ENCODE data around the gene ARSB. TPM values are rescaled to one million over a fixed set of nuclear protein-coding genes. Genes with fewer than 3 reads are reported as not detected.
"Not testable (repeated sequence)": the region's sequence is repeated elsewhere in the genome, so short reads cannot be mapped to it uniquely, and the experiment has no call there.

The ARSB gene
- total and polyA plus RNA-seq, 2 experiments from 2014 or later, result 30.1 to 43.7 TPM

DNA sequence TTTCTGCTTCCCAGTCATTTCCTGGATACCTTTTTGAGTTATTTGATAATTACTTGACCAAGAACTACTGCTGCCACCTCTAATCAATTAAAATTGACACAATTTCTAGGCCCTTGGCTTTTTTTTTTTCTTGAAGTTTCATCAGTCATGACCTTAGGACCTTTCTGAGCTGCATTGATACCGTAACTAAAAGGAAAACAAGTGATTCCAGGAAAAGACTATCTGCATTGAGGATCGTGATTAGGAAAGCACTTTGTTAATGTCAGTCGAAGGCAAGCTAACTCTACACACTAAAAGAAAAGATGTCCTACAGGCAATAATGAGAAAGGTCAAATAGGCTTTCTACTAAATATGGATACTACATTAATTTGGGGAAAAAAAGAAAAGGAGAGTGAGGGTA lies 69.9 kb downstream of the ARSB start:
- H3K36me3 ChIP-seq (ENCODE audit: low read depth), result no peaks in the 10 kb centered on the region
- H3K79me2 ChIP-seq (ENCODE audit: insufficient read depth), result no peaks in the 10 kb centered on the region
- H3K4me2 ChIP-seq (ENCODE audit: unreplicated experiment), result no peak overlapping the region
- WGBS, 2 experiments (ENCODE audit: low coverage in 1 of 2, low lambda C conversion rate in 2 of 2, missing lambda C conversion rate in 2 of 2), result 67 to 73% methylated on average over 3 of the region's 3 CpGs
- no peak overlapping the region for H2AFZ ChIP-seq
- no peak overlapping the region for H3K27ac ChIP-seq
- no peaks in the 10 kb centered on the region for H3K9me2 ChIP-seq (ENCODE audit: insufficient read depth)
- no peak overlapping the region for H3K9ac ChIP-seq
- in situ Hi-C loops (cut with MboI), result no loop called here
- H3K4me3 ChIP-seq, result no peak overlapping the region
- no peaks in the 10 kb centered on the region for H4K20me1 ChIP-seq (ENCODE audit: insufficient read depth)
- H3K4me1 ChIP-seq (ENCODE audit: insufficient read depth), result no peaks in the 10 kb centered on the region
- TF ChIP-seq EZH2 (IDR thresholded peaks at IDR 0.05; ENCODE audit: insufficient read depth, poor library complexity, severe bottlenecking) (no peak), EZH2phosphoT487 (IDR thresholded peaks at IDR 0.05; ENCODE audit: insufficient read depth, low read depth) (no peak)
- no peaks in the 10 kb centered on the region for H3K9me3 ChIP-seq (ENCODE audit: low read depth)
- H3F3A ChIP-seq (ENCODE audit: insufficient read depth), result no peaks in the 10 kb centered on the region
- no peaks in the 10 kb centered on the region for H3K27me3 ChIP-seq (replicated peaks; ENCODE audit: insufficient read depth)
- no peak for DNase-seq

DNA sequence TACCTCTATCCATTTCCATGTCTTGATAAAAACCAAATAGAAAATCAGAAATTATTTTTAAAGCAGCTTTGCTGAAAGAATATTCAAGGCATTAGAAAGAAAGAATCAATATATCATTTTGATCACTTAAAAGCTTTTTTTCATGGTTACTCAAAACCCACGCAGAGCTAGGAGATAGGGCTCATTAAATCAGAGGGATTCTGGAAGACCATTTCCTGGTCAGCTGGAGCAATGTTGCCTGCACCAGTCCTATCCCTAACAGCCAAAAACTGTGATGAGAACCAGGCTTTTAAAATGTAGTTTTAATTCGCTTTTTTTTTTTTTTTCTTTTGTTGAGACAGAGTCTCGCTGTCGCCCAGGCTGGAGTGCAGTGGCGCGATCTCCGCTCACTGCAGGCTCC lies 72.3 kb downstream of the ARSB start:
- H3K79me2 ChIP-seq (ENCODE audit: insufficient read depth), result no peaks in the 10 kb centered on the region
- H4K20me1 ChIP-seq (ENCODE audit: insufficient read depth), result no peaks in the 10 kb centered on the region
- 48 to 58% methylated on average over 7 of the region's 7 CpGs for WGBS, 2 experiments (ENCODE audit: low coverage in 1 of 2, low lambda C conversion rate in 2 of 2, missing lambda C conversion rate in 2 of 2)
- peaks cover 19% of the 10 kb centered on the region for H3F3A ChIP-seq (ENCODE audit: insufficient read depth)
- TF ChIP-seq EZH2phosphoT487 (IDR thresholded peaks at IDR 0.05; ENCODE audit: insufficient read depth, low read depth) (no peak), EZH2 (IDR thresholded peaks at IDR 0.05; ENCODE audit: insufficient read depth, poor library complexity, severe bottlenecking) (no peak)
- H3K4me1 ChIP-seq (ENCODE audit: insufficient read depth), result peaks cover 14% of the 10 kb centered on the region
- H3K27me3 ChIP-seq (replicated peaks; ENCODE audit: insufficient read depth), result no peaks in the 10 kb centered on the region
- no peak overlapping the region for H2AFZ ChIP-seq
- no peak overlapping the region for H3K4me2 ChIP-seq (ENCODE audit: unreplicated experiment)
- no peak overlapping the region for H3K4me3 ChIP-seq
- no peaks in the 10 kb centered on the region for H3K9me3 ChIP-seq (ENCODE audit: low read depth)
- no peak for DNase-seq
- H3K9ac ChIP-seq, result no peak overlapping the region
- no peak overlapping the region for H3K27ac ChIP-seq
- H3K9me2 ChIP-seq (ENCODE audit: insufficient read depth), result no peaks in the 10 kb centered on the region
- in situ Hi-C loops (cut with MboI), result no loop called here
- no peaks in the 10 kb centered on the region for H3K36me3 ChIP-seq (ENCODE audit: low read depth)

DNA sequence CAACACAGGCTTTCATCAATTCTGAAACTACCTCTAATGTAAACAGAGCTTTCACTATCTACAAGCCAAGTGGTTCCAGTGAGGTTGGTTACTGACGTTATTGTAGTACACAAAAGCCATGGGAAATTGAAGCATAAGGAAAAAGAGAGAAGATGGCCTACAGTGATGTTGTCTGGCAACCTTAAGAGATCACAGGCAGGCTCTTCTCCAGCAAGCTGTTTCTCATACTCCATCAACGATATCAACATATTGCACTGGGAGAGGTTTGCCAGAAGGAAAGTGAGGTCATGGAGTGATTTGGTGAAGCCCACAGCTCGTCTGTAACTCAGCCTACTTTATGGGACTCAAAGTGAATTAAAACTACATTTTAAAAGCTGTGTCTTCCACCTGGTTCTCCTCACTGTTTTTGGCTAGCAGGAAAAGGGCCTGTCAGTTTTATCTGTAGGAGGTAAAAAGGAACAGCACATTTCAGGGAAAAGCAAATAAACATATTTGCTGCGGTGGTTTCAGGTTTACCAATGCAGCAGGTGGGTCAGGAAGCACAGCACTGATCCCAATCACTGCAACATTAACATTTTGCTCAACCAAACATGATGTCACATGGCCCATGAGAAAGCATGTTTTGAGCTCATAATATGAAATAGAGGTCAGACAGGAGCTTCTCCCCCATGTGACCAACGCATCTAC lies 72.9 kb downstream of the ARSB start:
- no peak overlapping the region for H3K4me2 ChIP-seq (ENCODE audit: unreplicated experiment)
- no peak overlapping the region for H3K27ac ChIP-seq
- no peak for DNase-seq
- no peak overlapping the region for H3K4me3 ChIP-seq
- no peaks in the 10 kb centered on the region for H3K9me2 ChIP-seq (ENCODE audit: insufficient read depth)
- peaks cover 25% of the 10 kb centered on the region for H3F3A ChIP-seq (ENCODE audit: insufficient read depth)
- no peaks in the 10 kb centered on the region for H4K20me1 ChIP-seq (ENCODE audit: insufficient read depth)
- H3K9me3 ChIP-seq (ENCODE audit: low read depth), result no peaks in the 10 kb centered on the region
- no peaks in the 10 kb centered on the region for H3K27me3 ChIP-seq (replicated peaks; ENCODE audit: insufficient read depth)
- no peaks in the 10 kb centered on the region for H3K79me2 ChIP-seq (ENCODE audit: insufficient read depth)
- in situ Hi-C loops (cut with MboI), result no loop called here
- H3K36me3 ChIP-seq (ENCODE audit: low read depth), result no peaks in the 10 kb centered on the region
- no peak overlapping the region for H3K9ac ChIP-seq
- TF ChIP-seq EZH2phosphoT487 (IDR thresholded peaks at IDR 0.05; ENCODE audit: insufficient read depth, low read depth) (no peak), EZH2 (IDR thresholded peaks at IDR 0.05; ENCODE audit: insufficient read depth, poor library complexity, severe bottlenecking) (no peak)
- no peak overlapping the region for H2AFZ ChIP-seq
- H3K4me1 ChIP-seq (ENCODE audit: insufficient read depth), result peaks cover 17% of the 10 kb centered on the region
- WGBS, 2 experiments (ENCODE audit: low coverage in 1 of 2, low lambda C conversion rate in 2 of 2, missing lambda C conversion rate in 2 of 2), result 63 to 64% methylated on average over 5 of the region's 5 CpGs

DNA sequence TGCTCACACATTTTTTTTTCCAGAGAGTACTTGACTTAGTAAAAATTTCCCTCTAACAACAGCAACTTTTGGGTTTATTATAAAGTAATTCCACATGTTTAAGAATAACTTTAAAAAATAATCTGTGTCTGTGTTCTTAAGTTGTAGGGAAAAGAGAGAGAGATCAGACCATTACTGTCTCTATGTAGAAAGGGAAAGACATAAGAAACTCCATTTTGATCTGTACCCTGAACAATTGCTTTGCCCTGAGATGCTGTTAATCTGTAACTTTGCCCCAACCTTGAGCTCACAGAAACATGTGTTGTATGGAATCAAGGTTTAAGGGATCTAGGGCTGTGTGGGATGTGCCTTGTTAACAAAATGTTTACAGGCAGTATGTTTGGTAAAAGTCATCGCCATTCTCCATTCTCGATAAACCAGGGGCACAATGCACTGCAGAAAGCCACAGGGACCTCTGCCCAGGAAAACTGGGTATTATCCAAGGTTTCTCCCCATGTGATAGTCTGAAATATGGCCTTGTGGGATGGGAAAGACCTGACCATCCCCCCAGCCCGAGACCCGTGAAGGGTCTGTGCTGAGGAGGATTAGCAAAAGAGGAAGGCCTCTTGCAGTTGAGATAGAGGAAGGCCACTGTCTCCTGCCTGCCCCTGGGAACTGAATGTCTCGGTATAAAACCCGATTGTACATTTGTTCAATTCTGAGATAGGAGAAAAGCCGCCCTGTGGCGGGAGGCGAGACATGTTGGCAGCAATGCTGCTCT lies 75.7 kb downstream of the ARSB start:
- H3K4me2 ChIP-seq (ENCODE audit: unreplicated experiment); in situ Hi-C loops (cut with MboI); H3K9ac ChIP-seq; DNase-seq; H3K9me3 ChIP-seq (ENCODE audit: low read depth); H3K36me3 ChIP-seq (ENCODE audit: low read depth); H4K20me1 ChIP-seq (ENCODE audit: insufficient read depth); H3K27me3 ChIP-seq (replicated peaks; ENCODE audit: insufficient read depth); H3K9me2 ChIP-seq (ENCODE audit: insufficient read depth); H3K27ac ChIP-seq; H3K4me3 ChIP-seq; H2AFZ ChIP-seq; H3K79me2 ChIP-seq (ENCODE audit: insufficient read depth): not testable (repeated sequence)
- H3K4me1 ChIP-seq (ENCODE audit: insufficient read depth), result peaks cover 27% of the 10 kb centered on the region
- WGBS, 2 experiments (ENCODE audit: low coverage in 1 of 2, low lambda C conversion rate in 2 of 2, missing lambda C conversion rate in 2 of 2), result 71 to 78% methylated on average over 7 to 9 of the region's 9 CpGs
- peaks cover 40% of the 10 kb centered on the region for H3F3A ChIP-seq (ENCODE audit: insufficient read depth)
